Thymus (tissue), 2 donors: ENCODE data around the gene DMAC2L. TPM values are rescaled to one million over a fixed set of nuclear protein-coding genes. Genes with fewer than 3 reads are reported as not detected.

Experiments
- polyA plus RNA-seq: library from polyadenylated mRNA; stranded (reverse); fragments of 200-250 nt; gene quantifications from one replicate; pipeline ENCODE4 v1.2.3, GENCODE V29; 2013
- total RNA-seq: library from RNA; stranded (reverse); fragments of 120-200 nt; gene quantifications from one replicate; pipeline ENCODE4 v1.2.4, GENCODE V29; 2013
- donor health status: healthy.

The DMAC2L gene
- total and polyA plus RNA-seq, 2 donors: 5.2 to 22.2 TPM

Other genes starting within 250 kb of the DMAC2L start
- gene VCPKMT, start 195.8 kb upstream of the DMAC2L start, total RNA-seq: 10.5 TPM
- 48.3 TPM for gene VCPKMT, start 195.8 kb upstream of the DMAC2L start, polyA plus RNA-seq
- gene SOS2, start 80.7 kb upstream of the DMAC2L start, total RNA-seq: 11.5 TPM
- gene SOS2, start 80.7 kb upstream of the DMAC2L start, polyA plus RNA-seq: 15.4 TPM
- 5.1 TPM for gene L2HGDH, start 95 bp upstream of the DMAC2L start, total RNA-seq
- 1.7 TPM for gene L2HGDH, start 95 bp upstream of the DMAC2L start, polyA plus RNA-seq
- gene CDKL1, start 84.6 kb downstream of the DMAC2L start, total RNA-seq: 3.3 TPM
- gene CDKL1, start 84.6 kb downstream of the DMAC2L start, polyA plus RNA-seq: 2.4 TPM
- gene MAP4K5, start 220.2 kb downstream of the DMAC2L start, total RNA-seq: 20.8 TPM
- gene MAP4K5, start 220.2 kb downstream of the DMAC2L start, polyA plus RNA-seq: 22.9 TPM
- 1.5 TPM for gene ATL1, start 247.8 kb downstream of the DMAC2L start, total RNA-seq
- gene ATL1, start 247.8 kb downstream of the DMAC2L start, polyA plus RNA-seq: 2.6 TPM